GM23338 (cell line): ENCODE results near the gene NAB2. TPM values are rescaled to one million over a fixed set of nuclear protein-coding genes. Genes with fewer than 3 reads are reported as not detected.
"Not testable (repeated sequence)": the region's sequence is repeated elsewhere in the genome, so short reads cannot be mapped to it uniquely, and the experiment has no call there.

Source experiments
- ATAC-seq: fragments of 200-7000 bp; cut with Tn5 transposase; 3 replicates; pipeline ENCODE4 v1.9.1; 2020
- DNase-seq: peaks from one replicate; pipeline ENCODE4 v3.0.0-alpha.2; 2015; ENCODE audit warnings: low spot score
- H2AFZ ChIP-seq: fragments of 200-600 bp; sonication (generic); 2 replicates; pipeline ENCODE4 v1.8.0; 2016; ENCODE audit warnings: antibody characterized with exemption, mild to moderate bottlenecking, moderate library complexity
- H3F3A ChIP-seq: fragments of 200-600 bp; sonication (generic); replicated peaks from 2 replicates; pipeline ENCODE4 v1.8.0; 2017; ENCODE audit warnings: antibody characterized with exemption, mixed run types, low read depth
- H3K27ac ChIP-seq: fragments of 200-600 bp; sonication (generic); 2 replicates; pipeline ENCODE4 v1.6.1; 2016; ENCODE audit warnings: low read depth
- H3K27me3 ChIP-seq: fragments of 200-600 bp; sonication (generic); 2 replicates; pipeline ENCODE4 v1.8.0; 2016; ENCODE audit warnings: mild to moderate bottlenecking, mixed run types, moderate library complexity; ENCODE audit not compliant: insufficient read depth
- H3K36me3 ChIP-seq: fragments of 200-600 bp; sonication (generic); 2 replicates; pipeline ENCODE4 v1.8.0; 2016; ENCODE audit warnings: mild to moderate bottlenecking; ENCODE audit not compliant: insufficient read depth
- H3K4me1 ChIP-seq: fragments of 200-600 bp; sonication (generic); 2 replicates; pipeline ENCODE4 v1.8.0; 2016; ENCODE audit warnings: mild to moderate bottlenecking, moderate library complexity; ENCODE audit not compliant: insufficient read depth
- H3K4me2 ChIP-seq: fragments of 200-600 bp; sonication (generic); 2 replicates; pipeline ENCODE4 v1.7.1; 2017; ENCODE audit warnings: mixed run types
- H3K4me3 ChIP-seq: fragments of 200-600 bp; sonication (generic); 2 replicates; pipeline ENCODE4 v1.6.1; 2016; ENCODE audit warnings: mixed run types
- H3K79me2 ChIP-seq: fragments of 200-600 bp; sonication (generic); replicated peaks from 2 replicates; pipeline ENCODE4 v1.8.0; 2017; ENCODE audit warnings: mild to moderate bottlenecking; ENCODE audit not compliant: insufficient read depth
- H3K9me2 ChIP-seq: fragments of 200-600 bp; sonication (generic); 2 replicates; pipeline ENCODE4 v1.8.0; 2017; ENCODE audit not compliant: insufficient read depth
- H4K20me1 ChIP-seq: fragments of 200-600 bp; sonication (generic); replicated peaks from 2 replicates; pipeline ENCODE4 v1.8.0; 2017; ENCODE audit warnings: mild to moderate bottlenecking; ENCODE audit not compliant: insufficient read depth
- H3K27ac Mint-ChIP-seq: 2 replicates; pipeline ENCODE4 v1.8.0; 2020; ENCODE audit warnings: inconsistent platforms, mild to moderate bottlenecking, moderate library complexity, mixed read lengths
- H3K27me3 Mint-ChIP-seq: 3 replicates; pipeline ENCODE4 v1.8.0; 2022; ENCODE audit warnings: low read depth, mild to moderate bottlenecking, moderate library complexity, mixed read lengths, inconsistent platforms; ENCODE audit not compliant: insufficient read depth, poor library complexity
- H3K36me3 Mint-ChIP-seq: 3 replicates; pipeline ENCODE4 v1.8.0; 2021; ENCODE audit warnings: low read depth, mild to moderate bottlenecking, inconsistent platforms, moderate library complexity, mixed read lengths
- H3K4me1 Mint-ChIP-seq: 3 replicates; pipeline ENCODE4 v1.8.0; 2020; ENCODE audit warnings: mild to moderate bottlenecking, inconsistent platforms, mixed read lengths
- H3K4me3 Mint-ChIP-seq: 3 replicates; pipeline ENCODE4 v1.8.0; 2021; ENCODE audit warnings: moderate library complexity, mild to moderate bottlenecking, inconsistent platforms, mixed read lengths
- H3K9me3 Mint-ChIP-seq: 3 replicates; pipeline ENCODE4 v1.8.0; 2020; ENCODE audit warnings: moderate library complexity, mild to moderate bottlenecking, inconsistent platforms, mixed read lengths
- ETS1 ChIP-seq: IDR thresholded peaks from 2 replicates; pipeline ENCODE4 v1.6.1; 2016; ENCODE audit warnings: antibody characterized with exemption
- EZH2phosphoT487 ChIP-seq: fragments of 200-600 bp; sonication (generic); IDR thresholded peaks from one replicate; pipeline ENCODE4 v1.8.1; 2018; ENCODE audit warnings: antibody characterized with exemption; ENCODE audit not compliant: unreplicated experiment
- NANOG ChIP-seq: IDR thresholded peaks from 2 replicates; pipeline ENCODE4 v1.6.1; 2016; ENCODE audit warnings: antibody characterized with exemption, borderline replicate concordance
- REST ChIP-seq: IDR thresholded peaks from one replicate; pipeline ENCODE4 v1.6.1; 2018; ENCODE audit warnings: antibody characterized with exemption; ENCODE audit not compliant: unreplicated experiment
- polyA plus RNA-seq: library from polyadenylated mRNA; unstranded; fragments of >200 nt; fragmentation: Nextera tagmentation; extraction: Ambion mirVana; gene quantifications from 2 replicates; pipeline ENCODE4 v1.2.1, GENCODE V29; 2016
- total RNA-seq: library from RNA; depleted of rRNA; stranded (reverse); fragments of >200 nt; shearing (Covaris generic); gene quantifications from 2 replicates; pipeline ENCODE4 v1.2.3, GENCODE V29; 2014

The NAB2 gene
- total and polyA plus RNA-seq, 2 experiments from 2014 or later = 6.5 to 19.8 TPM

- TF ChIP-seq NANOG (no peak), REST (no peak), ETS1 (no peak), EZH2phosphoT487 (no peak)
- H4K20me1 ChIP-seq = peaks cover 24% of the 10 kb centered on the region
- no peak overlapping the region for H3K4me2 ChIP-seq
- Mint-ChIP-seq H3K4me1 (peaks cover 6% of the 10 kb centered on the region; the same call in 2 of the 3 replicates), H3K4me3 (no peak overlapping the region), H3K27me3 (peaks cover 5% of the 10 kb centered on the region), H3K36me3 (peaks cover 61% of the 10 kb centered on the region), H3K9me3 (no peaks in the 10 kb centered on the region), H3K27ac (peak overlapping the region; percentile 2; the same call in 1 of the 2 replicates)
- DNase-seq (no peak), ATAC-seq (no peak)
- H3K9me2 ChIP-seq = no peaks in the 10 kb centered on the region
- H3K27me3 ChIP-seq = no peaks in the 10 kb centered on the region
- H3K27ac ChIP-seq = no peak overlapping the region
- no peak overlapping the region for H3K4me3 ChIP-seq
- H3K4me1 ChIP-seq = peaks cover 4% of the 10 kb centered on the region; the same call in 1 of the 2 replicates
- H2AFZ ChIP-seq = no peak overlapping the region
- H3K36me3 ChIP-seq = peaks cover 35% of the 10 kb centered on the region
- peaks cover 17% of the 10 kb centered on the region for H3F3A ChIP-seq
- peaks cover 33% of the 10 kb centered on the region for H3K79me2 ChIP-seq
These were observed 16.3 kb upstream of the NAB2 start for GRCh38 chr12:57072661-57073060.

- not testable (repeated sequence) for H3K27ac ChIP-seq, H3K4me3 Mint-ChIP-seq, H2AFZ ChIP-seq, H3K27ac Mint-ChIP-seq, H3K27me3 ChIP-seq, H3K4me3 ChIP-seq, H3K4me1 Mint-ChIP-seq, DNase-seq, H3K9me3 Mint-ChIP-seq, H3K9me2 ChIP-seq, H3K27me3 Mint-ChIP-seq, ATAC-seq, H3K4me2 ChIP-seq, H3K4me1 ChIP-seq
- Histone ChIP-seq H4K20me1 (peaks cover 27% of the 10 kb centered on the region), H3F3A (peaks cover 19% of the 10 kb centered on the region), H3K79me2 (peaks cover 27% of the 10 kb centered on the region), H3K36me3 (peaks cover 31% of the 10 kb centered on the region)
- H3K36me3 Mint-ChIP-seq = peaks cover 55% of the 10 kb centered on the region
These were observed 15.1 kb upstream of the NAB2 start for GRCh38 chr12:57073566-57074450.
